GM19023 (cell line): Measurements from ENCODE around the gene LPO.

ENCODE experiments used
- ATAC-seq: cut with Tn5 transposase; IDR thresholded peaks from one replicate; pipeline ENCODE4 v1.9.1; 2021; ENCODE audit warnings: mild to moderate bottlenecking, moderate library complexity; ENCODE audit not compliant: unreplicated experiment

The LPO gene

GRCh38 chr17:58302171-58302918 lies 64.0 kb downstream of the LPO start:
- no peak for ATAC-seq

- no peak for ATAC-seq
These were observed 64.7 kb downstream of the LPO start for GRCh38 chr17:58302919-58303585.

- no peak for ATAC-seq
These were observed 65.8 kb downstream of the LPO start for GRCh38 chr17:58303971-58304749.

GRCh38 chr17:58304750-58305486 lies 66.5 kb downstream of the LPO start:
- ATAC-seq = no peak

- no peak for ATAC-seq
These were observed 67.2 kb downstream of the LPO start for GRCh38 chr17:58305626-58306025.

GRCh38 chr17:58306131-58306951 lies 68.0 kb downstream of the LPO start:
- ATAC-seq = no peak

GRCh38 chr17:58307468-58308172 lies 69.2 kb downstream of the LPO start:
- ATAC-seq = no peak

GRCh38 chr17:58308173-58308984 lies 70.0 kb downstream of the LPO start:
- ATAC-seq = no peak

- no peak for ATAC-seq
These were observed 70.9 kb downstream of the LPO start for GRCh38 chr17:58308985-58309917.

- ATAC-seq = no peak
These were observed 71.5 kb downstream of the LPO start for GRCh38 chr17:58309918-58310259.

- no peak for ATAC-seq
These were observed 72.4 kb downstream of the LPO start for GRCh38 chr17:58310511-58311428.

GRCh38 chr17:58311429-58311894 lies 73.1 kb downstream of the LPO start:
- ATAC-seq = no peak

- no peak for ATAC-seq
These were observed 73.7 kb downstream of the LPO start for GRCh38 chr17:58312021-58312630.

GRCh38 chr17:58312829-58313228 lies 74.4 kb downstream of the LPO start:
- ATAC-seq = no peak

GRCh38 chr17:58313815-58314705 lies 75.7 kb downstream of the LPO start:
- ATAC-seq = no peak
